Retinal pigment epithelial cell (primary cell): Measurements from ENCODE around the gene C1QTNF1.

Experiments
- DNase-seq: peaks from one replicate; pipeline ENCODE4 v3.0.0-alpha.2; 2010; ENCODE audit warnings: low read depth
- H3K4me3 ChIP-seq: 2 replicates; pipeline ENCODE4 v1.5.1; 2011; ENCODE audit warnings: mild to moderate bottlenecking, low read length, control low read depth, moderate library complexity
- CTCF ChIP-seq: conservative IDR thresholded peaks from 2 replicates; pipeline ENCODE4 v1.5.1; 2011; ENCODE audit warnings: low read depth, low read length, control low read depth, inconsistent platforms

Gene C1QTNF1

GRCh38 chr17:79087428-79088143 is 63.6 kb downstream of the C1QTNF1 start:
- DNase-seq: no peak
- no peak overlapping the region for H3K4me3 ChIP-seq
- TF ChIP-seq CTCF: peak; percentile 87

GRCh38 chr17:79088247-79088996 is 64.5 kb downstream of the C1QTNF1 start:
- DNase-seq: no peak
- TF ChIP-seq CTCF: no peak

GRCh38 chr17:79088997-79089328 is 65.0 kb downstream of the C1QTNF1 start:
- TF ChIP-seq CTCF: no peak
- no peak for DNase-seq
- no peak overlapping the region for H3K4me3 ChIP-seq

More at GRCh38 chr17:79088247-79088996, 64.5 kb downstream of the C1QTNF1 start:
- H3K4me3 ChIP-seq: no peak overlapping the region

- DNase-seq: no peak
- H3K4me3 ChIP-seq: no peak overlapping the region
- TF ChIP-seq CTCF: no peak
Measured at GRCh38 chr17:79089720-79090442, 65.9 kb downstream of the C1QTNF1 start.

- TF ChIP-seq CTCF: no peak
- no peak overlapping the region for H3K4me3 ChIP-seq
- no peak for DNase-seq
Measured at GRCh38 chr17:79090443-79091225, 66.7 kb downstream of the C1QTNF1 start.

- no peak for TF ChIP-seq CTCF
- DNase-seq: no peak
- no peak overlapping the region for H3K4me3 ChIP-seq
Measured at GRCh38 chr17:79091226-79091670, 67.3 kb downstream of the C1QTNF1 start.
